ENCODE data around the gene ADAM8. TPM values are rescaled to one million over a fixed set of nuclear protein-coding genes. Genes with fewer than 3 reads are reported as not detected.

Gene ADAM8
- 1.2 and 2.0 TPM in 2 replicates for total RNA-seq

DNA sequence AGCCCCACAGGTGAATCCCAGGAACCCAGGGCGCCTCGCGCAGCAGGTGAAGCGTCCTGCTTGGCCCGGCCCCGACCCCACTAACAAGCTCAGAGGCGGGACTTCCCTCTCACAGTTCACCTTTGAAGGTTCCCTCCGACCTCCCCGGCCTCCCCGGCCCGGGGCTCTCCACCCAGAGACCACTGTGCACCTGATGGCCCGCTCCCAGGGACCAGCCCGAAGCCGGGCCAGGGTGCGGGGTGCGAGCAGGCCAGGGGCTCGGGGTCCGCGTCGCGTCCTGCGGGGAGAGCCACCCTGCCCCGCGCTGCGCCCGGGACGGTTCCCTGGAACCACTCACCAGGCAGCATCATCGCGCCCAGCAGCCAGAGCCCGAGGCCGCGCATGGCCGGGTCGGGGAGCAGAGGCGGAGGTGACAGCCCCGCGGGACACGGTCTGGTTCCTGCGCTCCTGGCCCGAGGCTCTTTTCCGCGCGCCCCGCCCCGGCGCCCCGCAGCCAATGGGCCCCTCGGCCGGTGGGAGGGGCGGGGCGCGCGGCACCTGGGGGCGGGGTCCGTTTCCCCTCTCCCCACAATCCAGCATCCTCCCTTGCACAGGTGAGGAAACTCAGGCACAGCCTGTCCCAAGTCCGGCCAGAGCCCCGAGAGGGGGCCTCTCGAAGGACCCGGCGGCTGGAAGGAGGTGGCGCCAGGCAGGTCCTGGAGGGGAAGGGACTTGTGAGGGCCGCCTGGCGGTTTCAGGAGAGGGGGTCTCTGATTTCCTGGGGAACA is at the start of gene ADAM8:
Gene ADAM8 (minus strand): TSS at position 434 of the 767 bp plus-strand sequence. CDS start 51 bp downstream, at position 383.

DNA sequence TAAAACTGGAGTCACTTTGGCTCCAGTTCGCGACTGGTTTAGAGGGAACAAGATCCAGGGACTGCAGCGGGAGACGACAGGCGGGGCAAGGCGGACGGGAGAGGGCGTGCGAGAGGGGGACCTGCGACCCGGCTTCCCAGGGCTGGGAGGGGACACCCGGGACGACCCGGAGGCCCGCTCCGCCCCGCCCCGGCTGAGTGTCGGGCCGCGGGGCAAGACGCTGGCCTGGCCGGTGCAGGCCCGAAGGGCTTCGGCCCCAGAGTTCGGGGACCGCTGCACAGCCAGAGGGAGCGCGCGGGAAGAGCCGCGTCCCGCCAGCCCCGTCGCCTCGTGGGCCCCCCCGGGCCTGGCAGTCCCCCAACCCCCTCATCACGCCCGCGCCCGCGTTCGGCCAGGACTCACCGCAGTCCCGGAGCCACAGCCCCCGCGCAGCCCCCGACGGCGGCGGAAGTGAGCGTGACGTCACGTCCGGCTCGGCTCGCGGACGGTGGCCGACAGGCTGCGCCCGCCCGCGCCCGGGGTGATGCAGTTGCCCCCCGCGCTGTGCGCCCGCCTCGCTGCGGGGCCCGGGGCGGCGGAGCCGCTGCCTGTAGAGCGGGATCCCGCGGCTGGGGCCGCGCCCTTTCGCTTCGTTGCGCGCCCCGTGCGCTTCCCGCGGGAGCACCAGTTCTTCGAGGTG is 31.9 kb upstream of the ADAM8 start, which contains the start of the genes TUBGCP2 and ZNF511:
Gene TUBGCP2 (minus strand): TSS at position 452 of the 679 bp plus-strand sequence. CDS start 5,931 bp downstream, outside the sequence.
Gene ZNF511 (plus strand): TSS at position 494 of the 679 bp plus-strand sequence. CDS start 30 bp downstream, at position 524.

GRCh38 chr10:133237588-133238465 is 38.8 kb downstream of the ADAM8 start, which contains the start of gene VENTX:
VENTX (plus strand) TSS chr10:133237855; CDS start chr10:133237915, 60 bp downstream.

GRCh38 chr10:133230044-133230361 is 46.7 kb downstream of the ADAM8 start, which contains the start of gene UTF1:
UTF1 (plus strand) TSS chr10:133230217; CDS start chr10:133230289, 72 bp downstream.

Other genes starting within 250 kb of the ADAM8 start
- not detected in 2 replicates for gene ADGRA1, start 188.9 kb downstream of the ADAM8 start, total RNA-seq
- gene KNDC1, start 116.6 kb downstream of the ADAM8 start, total RNA-seq: 0.15 and 0.17 TPM in 2 replicates
- not detected in 2 replicates for gene UTF1, start 46.7 kb downstream of the ADAM8 start, total RNA-seq
- not detected in 2 replicates for gene VENTX, start 39.0 kb downstream of the ADAM8 start, total RNA-seq
- 60.2 and 62.2 TPM in 2 replicates for gene TUBGCP2, start 32.0 kb upstream of the ADAM8 start, total RNA-seq
- 59.2 and 59.7 TPM in 2 replicates for gene ZNF511, start 32.0 kb upstream of the ADAM8 start, total RNA-seq
- 1.0 TPM in 1 of 2 replicates, not detected in the other for gene CALY, start 60.0 kb upstream of the ADAM8 start, total RNA-seq
- gene PRAP1, start 70.5 kb upstream of the ADAM8 start, total RNA-seq: not detected in 2 replicates
- gene FUOM, start 81.2 kb upstream of the ADAM8 start, total RNA-seq: 24.9 and 32.7 TPM in 2 replicates
- 94.8 and 105 TPM in 2 replicates for gene ECHS1, start 96.5 kb upstream of the ADAM8 start, total RNA-seq
- 4.4 and 4.6 TPM in 2 replicates for gene PAOX, start 102.4 kb upstream of the ADAM8 start, total RNA-seq
- gene MTG1, start 117.3 kb upstream of the ADAM8 start, total RNA-seq: 34.3 and 34.8 TPM in 2 replicates
- gene SPRN, start 147.8 kb upstream of the ADAM8 start, total RNA-seq: 0.59 and 1.2 TPM in 2 replicates
- 0.15 and 0.34 TPM in 2 replicates for gene SCART1, start 177.1 kb upstream of the ADAM8 start, total RNA-seq